Hepatocyte (in vitro differentiated cells): ENCODE data around the gene PHIP.

Experiments used
- EZH2 ChIP-seq: fragments of 200-600 bp; sonication (generic); IDR thresholded peaks from 2 replicates; pipeline ENCODE4 v1.6.1; 2016; ENCODE audit warnings: antibody characterized with exemption, mild to moderate bottlenecking, borderline replicate concordance
- TF ChIP-seq, protein P1 (sequence below): fragments of 200-600 bp; sonication (generic); IDR thresholded peaks from 2 replicates; pipeline ENCODE4 v1.5.1; 2016; ENCODE audit warnings: antibody characterized with exemption, mild to moderate bottlenecking; ENCODE audit not compliant: poor library complexity

DNA sequence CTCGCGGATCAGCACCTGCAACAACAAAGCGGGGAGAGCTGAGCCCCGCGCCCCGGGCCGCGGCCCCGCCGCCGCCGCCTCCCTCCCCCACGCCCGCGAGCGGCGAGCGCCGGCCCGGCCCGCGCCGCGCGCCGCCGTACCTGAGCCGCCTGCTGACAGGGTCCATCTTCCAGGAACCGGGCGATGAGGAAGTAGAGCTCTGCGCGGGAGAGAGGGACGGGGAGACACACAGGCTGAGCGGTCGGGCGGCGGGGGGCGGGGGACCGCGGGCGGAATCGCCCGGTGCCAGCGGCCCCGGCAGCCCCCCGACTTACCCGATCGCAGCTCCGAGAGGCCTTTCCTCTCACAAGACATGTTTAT, 359 bp downstream of the PHIP start:
- TF ChIP-seq, protein P1, sequence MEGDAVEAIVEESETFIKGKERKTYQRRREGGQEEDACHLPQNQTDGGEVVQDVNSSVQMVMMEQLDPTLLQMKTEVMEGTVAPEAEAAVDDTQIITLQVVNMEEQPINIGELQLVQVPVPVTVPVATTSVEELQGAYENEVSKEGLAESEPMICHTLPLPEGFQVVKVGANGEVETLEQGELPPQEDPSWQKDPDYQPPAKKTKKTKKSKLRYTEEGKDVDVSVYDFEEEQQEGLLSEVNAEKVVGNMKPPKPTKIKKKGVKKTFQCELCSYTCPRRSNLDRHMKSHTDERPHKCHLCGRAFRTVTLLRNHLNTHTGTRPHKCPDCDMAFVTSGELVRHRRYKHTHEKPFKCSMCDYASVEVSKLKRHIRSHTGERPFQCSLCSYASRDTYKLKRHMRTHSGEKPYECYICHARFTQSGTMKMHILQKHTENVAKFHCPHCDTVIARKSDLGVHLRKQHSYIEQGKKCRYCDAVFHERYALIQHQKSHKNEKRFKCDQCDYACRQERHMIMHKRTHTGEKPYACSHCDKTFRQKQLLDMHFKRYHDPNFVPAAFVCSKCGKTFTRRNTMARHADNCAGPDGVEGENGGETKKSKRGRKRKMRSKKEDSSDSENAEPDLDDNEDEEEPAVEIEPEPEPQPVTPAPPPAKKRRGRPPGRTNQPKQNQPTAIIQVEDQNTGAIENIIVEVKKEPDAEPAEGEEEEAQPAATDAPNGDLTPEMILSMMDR: no peak
- TF ChIP-seq EZH2: no peak
